NCI-H128 (cell line): ENCODE results near the gene ABCG8.
"Not testable (repeated sequence)": the region's sequence is repeated elsewhere in the genome, so short reads cannot be mapped to it uniquely, and the experiment has no call there.

Experiments
- DNase-seq: peaks from one replicate; lab custom pipeline; 2025; ENCODE audit not compliant: unreplicated experiment; lab: John Stamatoyannopoulos, UW

The ABCG8 gene

DNA sequence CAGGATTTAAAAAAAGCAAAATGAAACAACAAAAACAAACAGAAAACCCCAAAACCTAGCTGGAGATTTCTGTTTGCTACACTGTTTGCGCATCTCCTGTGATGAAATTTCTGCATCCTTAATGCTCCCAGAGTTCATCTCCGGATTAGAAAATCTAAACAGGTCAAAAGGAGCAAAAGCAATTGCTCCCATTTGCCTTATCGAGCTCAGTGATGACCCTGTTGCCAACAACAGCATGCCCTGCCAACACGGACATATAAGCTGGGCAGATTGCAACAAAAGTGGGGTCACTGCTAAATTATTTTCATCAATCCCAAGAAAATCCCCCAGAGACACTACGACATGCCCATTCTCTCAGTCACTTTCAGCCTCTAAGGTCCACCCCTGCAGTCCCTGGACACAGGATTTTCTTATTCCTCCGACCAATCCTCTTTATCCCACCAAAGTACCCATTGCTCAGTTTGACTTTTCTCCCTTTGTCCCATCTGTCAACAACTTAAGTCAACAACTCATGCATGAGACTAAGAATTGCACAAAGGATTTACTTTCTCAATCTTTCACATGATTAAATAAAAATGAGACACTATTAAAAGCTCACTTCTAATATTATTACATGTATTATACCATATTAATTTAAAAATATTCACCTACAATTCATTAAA lies 67.8 kb downstream of the ABCG8 start:
- no peak for DNase-seq

DNA sequence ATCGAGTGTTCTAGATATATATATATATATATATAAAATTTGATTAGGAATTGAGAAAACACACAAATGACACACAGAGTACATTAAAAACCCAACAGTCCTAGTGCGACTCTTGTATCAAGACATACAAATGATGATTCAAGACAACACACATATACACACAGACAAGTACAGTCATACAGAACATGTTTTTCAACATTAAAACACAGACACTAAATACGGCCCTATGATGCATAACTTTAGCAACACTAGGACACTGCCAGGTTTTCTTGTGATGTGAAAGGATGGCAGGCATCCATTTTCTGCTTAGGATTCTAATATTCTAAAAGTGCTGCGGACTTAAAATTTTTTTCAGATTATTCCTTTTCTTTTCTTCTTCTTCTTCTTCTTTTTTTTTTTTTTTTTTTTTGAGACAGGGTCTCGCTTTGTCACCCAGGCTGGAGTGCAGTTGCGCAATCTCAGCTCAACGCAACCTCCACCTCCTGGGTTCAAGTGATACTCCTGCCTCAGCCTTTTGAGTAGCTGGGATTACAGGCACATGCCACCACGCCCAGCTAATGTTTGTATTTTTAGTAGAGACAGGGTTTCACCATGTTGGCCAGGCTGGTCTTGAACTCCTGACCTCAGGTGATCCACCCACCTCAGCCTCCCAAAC lies 72.5 kb downstream of the ABCG8 start:
- DNase-seq = not testable (repeated sequence)

GRCh38 chr2:43924463-43924862 lies 85.7 kb downstream of the ABCG8 start:
- no peak for DNase-seq

- DNase-seq = no peak
Measured at GRCh38 chr2:43925431-43925830, 86.7 kb downstream of the ABCG8 start.

DNA sequence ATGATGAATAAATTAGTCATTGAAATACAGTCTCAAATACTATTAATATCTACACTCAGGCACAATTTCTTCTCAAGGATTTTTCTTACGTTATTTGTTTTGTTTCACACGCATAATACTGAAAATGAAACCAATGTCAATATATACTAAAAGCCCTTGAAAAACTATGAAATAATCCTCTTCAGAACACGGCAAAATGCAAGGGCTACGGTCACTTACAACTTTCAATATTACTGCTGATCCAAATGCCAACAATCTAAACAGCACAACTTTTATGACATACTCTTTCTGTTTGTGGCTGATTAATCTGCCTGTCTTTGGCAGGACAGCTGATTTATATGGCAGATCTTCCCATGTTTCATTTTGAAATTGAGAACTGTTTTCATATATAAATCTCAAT lies 88.7 kb downstream of the ABCG8 start:
- no peak for DNase-seq

DNA sequence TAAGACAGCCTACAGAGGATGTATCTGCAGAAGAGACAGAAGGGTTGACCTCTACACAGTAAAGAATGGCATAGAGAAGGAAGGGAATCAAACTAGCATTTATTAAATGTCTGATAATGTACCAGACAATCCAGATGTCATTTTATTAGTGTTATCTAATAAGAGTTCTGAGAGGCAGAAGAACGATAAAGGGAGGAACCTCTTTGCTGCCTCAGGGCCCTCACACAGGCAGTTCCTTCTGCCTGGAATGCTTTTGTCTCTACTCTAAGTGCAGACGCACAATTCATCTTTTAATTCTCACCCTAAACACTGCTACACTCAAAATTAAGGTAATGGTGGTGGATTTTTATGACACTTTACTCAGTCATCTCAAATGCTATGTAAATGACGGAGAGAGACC lies 92.5 kb downstream of the ABCG8 start:
- no peak for DNase-seq
